Neural cell (in vitro differentiated cells): Measurements from ENCODE around the gene VWC2. TPM values are rescaled to one million over a fixed set of nuclear protein-coding genes. Genes with fewer than 3 reads are reported as not detected.

ENCODE experiments used
- H2AFZ ChIP-seq: fragments of 200-600, 300-800 bp; sonication (generic), shearing (Covaris generic); 2 replicates; pipeline ENCODE4 v1.6.0; 2014; ENCODE audit warnings: low read depth, mild to moderate bottlenecking, antibody characterized with exemption, low read length, moderate library complexity
- H3F3A ChIP-seq: fragments of 200-600 bp; shearing (Covaris generic); 2 replicates; pipeline ENCODE4 v1.6.1; 2016; ENCODE audit warnings: mild to moderate bottlenecking, moderate library complexity, mixed read lengths, antibody characterized with exemption, low read length; ENCODE audit not compliant: insufficient read depth, poor library complexity, severe bottlenecking
- H3K27ac ChIP-seq: fragments of 200-600, 300-800 bp; sonication (generic), shearing (Covaris generic); 2 replicates; pipeline ENCODE4 v1.5.1; 2014; ENCODE audit warnings: mild to moderate bottlenecking, low read length, moderate library complexity
- H3K27me3 ChIP-seq: fragments of 300-800, 200-600 bp; sonication (generic), shearing (Covaris generic); 2 replicates; pipeline ENCODE4 v1.6.0; 2014; ENCODE audit warnings: mild to moderate bottlenecking, low read depth, low read length, moderate library complexity; ENCODE audit not compliant: insufficient read depth
- H3K36me3 ChIP-seq: fragments of 300-800, 200-600 bp; sonication (generic), shearing (Covaris generic); 2 replicates; pipeline ENCODE4 v1.5.1; 2014; ENCODE audit warnings: mild to moderate bottlenecking, antibody characterized with exemption, low read length, moderate library complexity; ENCODE audit not compliant: insufficient read depth
- H3K4me2 ChIP-seq: fragments of 300-800, 200-600 bp; sonication (generic), shearing (Covaris generic); 2 replicates; pipeline ENCODE4 v1.6.0; 2014; ENCODE audit warnings: mild to moderate bottlenecking, low read length
- H3K4me3 ChIP-seq: fragments of 300-800, 200-600 bp; sonication (generic), shearing (Covaris generic); 2 replicates; pipeline ENCODE4 v1.5.1; 2014; ENCODE audit warnings: mild to moderate bottlenecking, low read length, moderate library complexity
- H3K79me2 ChIP-seq: fragments of 200-600 bp; shearing (Covaris generic); replicated peaks from 2 replicates; pipeline ENCODE4 v1.6.0; 2014; ENCODE audit warnings: mild to moderate bottlenecking, low read length, moderate library complexity; ENCODE audit not compliant: insufficient read depth
- H3K9ac ChIP-seq: fragments of 300-800, 200-600 bp; sonication (generic), shearing (Covaris generic); 2 replicates; pipeline ENCODE4 v1.6.1; 2016; ENCODE audit warnings: mild to moderate bottlenecking, low read length, mixed read lengths
- H3K9me2 ChIP-seq: fragments of 200-600 bp; shearing (Covaris generic); 2 replicates; pipeline ENCODE4 v1.6.1; 2016; ENCODE audit warnings: mild to moderate bottlenecking, low read length, mixed read lengths; ENCODE audit not compliant: insufficient read depth
- H3K9me3 ChIP-seq: fragments of 200-600, 300-800 bp; sonication (generic), shearing (Covaris generic); 2 replicates; pipeline ENCODE4 v1.6.1; 2016; ENCODE audit warnings: mild to moderate bottlenecking, mixed run types, low read length, moderate library complexity, mixed read lengths
- H4K20me1 ChIP-seq: fragments of 200-600 bp; shearing (Covaris generic); 2 replicates; pipeline ENCODE4 v1.6.1; 2016; ENCODE audit warnings: mild to moderate bottlenecking, mixed run types; ENCODE audit not compliant: insufficient read depth
- EP300 ChIP-seq: fragments of 450-650 bp; conservative IDR thresholded peaks from 2 replicates; pipeline ENCODE4 v1.6.1; 2014; ENCODE audit warnings: antibody characterized with exemption, mild to moderate bottlenecking, moderate library complexity; ENCODE audit not compliant: poor library complexity, severe bottlenecking
- EZH2 ChIP-seq: fragments of 200-600, 300-800 bp; shearing (Covaris generic), sonication (generic); IDR thresholded peaks from 2 replicates; pipeline ENCODE4 v1.6.1; 2014; ENCODE audit warnings: antibody characterized with exemption, low read length, borderline replicate concordance, mild to moderate bottlenecking; ENCODE audit not compliant: insufficient read depth, poor library complexity, severe bottlenecking
- MXI1 ChIP-seq: fragments of 450-650 bp; conservative IDR thresholded peaks from 2 replicates; pipeline ENCODE4 v1.6.1; 2014; ENCODE audit warnings: antibody characterized with exemption, mild to moderate bottlenecking; ENCODE audit not compliant: poor library complexity, severe bottlenecking
- POLR2AphosphoS5 ChIP-seq: IDR thresholded peaks from 2 replicates; pipeline ENCODE4 v1.6.1; 2012
- RAD21 ChIP-seq: fragments of 450-650 bp; conservative IDR thresholded peaks from 2 replicates; pipeline ENCODE4 v1.6.1; 2014; ENCODE audit warnings: antibody characterized with exemption, mild to moderate bottlenecking, moderate library complexity
- SMC3 ChIP-seq: fragments of 450-650 bp; conservative IDR thresholded peaks from 2 replicates; pipeline ENCODE4 v1.6.1; 2014; ENCODE audit warnings: antibody characterized with exemption, mild to moderate bottlenecking, moderate library complexity; ENCODE audit not compliant: poor library complexity
- TAF1 ChIP-seq: IDR thresholded peaks from 2 replicates; pipeline ENCODE4 v1.6.1; 2012; ENCODE audit warnings: low read depth
- polyA plus RNA-seq: library from polyadenylated mRNA; depleted of rRNA; stranded (reverse); fragments of >200 nt; gene quantifications from 2 replicates; pipeline ENCODE4 v1.2.3, GENCODE V29; 2014
- TF ChIP-seq, protein P1 (sequence below): fragments of 450-650 bp; IDR thresholded peaks from 2 replicates; pipeline ENCODE4 v1.5.1; 2014; ENCODE audit warnings: antibody characterized with exemption, mild to moderate bottlenecking, moderate library complexity; ENCODE audit not compliant: poor library complexity, severe bottlenecking
- TF ChIP-seq, protein P2 (sequence below): IDR thresholded peaks from 2 replicates; pipeline ENCODE4 v1.6.1; 2012; ENCODE audit warnings: borderline replicate concordance

The VWC2 gene
- polyA plus RNA-seq, 1 donor from 2014 or later: 4.6 TPM

DNA sequence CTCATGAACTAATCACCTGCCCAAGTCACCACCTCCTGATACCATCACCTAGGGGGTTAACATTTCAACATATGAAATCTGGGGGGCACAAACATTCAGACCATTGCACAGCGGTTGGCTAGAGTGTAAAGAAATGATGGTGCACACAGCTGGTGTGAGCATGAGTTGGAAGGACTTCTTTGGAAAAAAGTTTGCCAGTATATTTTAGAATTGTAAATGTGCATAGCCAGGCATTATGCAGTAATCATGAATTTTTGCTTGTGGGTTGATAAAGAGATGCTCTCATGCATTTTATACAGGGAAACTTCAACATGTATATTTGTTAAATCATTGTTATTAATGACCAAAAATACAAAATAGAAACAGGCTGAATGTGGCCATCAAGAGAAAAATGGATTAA, 100.0 kb downstream of the VWC2 start (continued):
- TF ChIP-seq, protein P1, sequence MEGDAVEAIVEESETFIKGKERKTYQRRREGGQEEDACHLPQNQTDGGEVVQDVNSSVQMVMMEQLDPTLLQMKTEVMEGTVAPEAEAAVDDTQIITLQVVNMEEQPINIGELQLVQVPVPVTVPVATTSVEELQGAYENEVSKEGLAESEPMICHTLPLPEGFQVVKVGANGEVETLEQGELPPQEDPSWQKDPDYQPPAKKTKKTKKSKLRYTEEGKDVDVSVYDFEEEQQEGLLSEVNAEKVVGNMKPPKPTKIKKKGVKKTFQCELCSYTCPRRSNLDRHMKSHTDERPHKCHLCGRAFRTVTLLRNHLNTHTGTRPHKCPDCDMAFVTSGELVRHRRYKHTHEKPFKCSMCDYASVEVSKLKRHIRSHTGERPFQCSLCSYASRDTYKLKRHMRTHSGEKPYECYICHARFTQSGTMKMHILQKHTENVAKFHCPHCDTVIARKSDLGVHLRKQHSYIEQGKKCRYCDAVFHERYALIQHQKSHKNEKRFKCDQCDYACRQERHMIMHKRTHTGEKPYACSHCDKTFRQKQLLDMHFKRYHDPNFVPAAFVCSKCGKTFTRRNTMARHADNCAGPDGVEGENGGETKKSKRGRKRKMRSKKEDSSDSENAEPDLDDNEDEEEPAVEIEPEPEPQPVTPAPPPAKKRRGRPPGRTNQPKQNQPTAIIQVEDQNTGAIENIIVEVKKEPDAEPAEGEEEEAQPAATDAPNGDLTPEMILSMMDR: no peak
- TF ChIP-seq POLR2AphosphoS5: no peak

DNA sequence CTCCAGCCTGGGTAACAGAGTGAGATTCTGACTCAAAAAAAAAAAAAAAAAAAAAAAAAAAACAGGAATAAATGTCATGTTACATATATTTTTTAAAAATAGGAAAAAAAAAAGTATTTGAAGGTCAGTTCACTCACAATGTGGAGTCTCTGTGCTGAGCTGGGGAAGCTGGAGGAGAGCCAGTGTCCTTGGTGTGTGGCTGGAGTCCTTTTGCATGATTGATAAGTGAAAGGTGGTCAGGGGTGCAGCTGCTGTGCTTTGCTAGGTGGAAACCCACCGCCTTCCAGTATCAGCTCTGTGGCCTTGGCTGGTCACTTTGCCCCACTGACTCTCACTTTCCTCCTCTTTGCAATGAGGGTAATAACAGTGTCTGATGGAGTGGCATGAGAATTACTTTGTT, 101.9 kb downstream of the VWC2 start:
- Histone ChIP-seq H3F3A (no peaks in the 10 kb centered on the region), H3K79me2 (no peaks in the 10 kb centered on the region), H3K4me3 (no peak overlapping the region), H3K9me3 (no peaks in the 10 kb centered on the region), H4K20me1 (no peaks in the 10 kb centered on the region), H3K9me2 (no peaks in the 10 kb centered on the region), H2AFZ (no peak overlapping the region), H3K36me3 (no peaks in the 10 kb centered on the region), H3K27ac (no peak overlapping the region), H3K27me3 (no peaks in the 10 kb centered on the region), H3K4me2 (no peak overlapping the region), H3K9ac (no peak overlapping the region)
- TF ChIP-seq RAD21 (no peak), MXI1 (no peak), EP300 (no peak), POLR2AphosphoS5 (no peak), EZH2 (no peak), SMC3 (no peak), TAF1 (no peak)
- TF ChIP-seq, protein P2, sequence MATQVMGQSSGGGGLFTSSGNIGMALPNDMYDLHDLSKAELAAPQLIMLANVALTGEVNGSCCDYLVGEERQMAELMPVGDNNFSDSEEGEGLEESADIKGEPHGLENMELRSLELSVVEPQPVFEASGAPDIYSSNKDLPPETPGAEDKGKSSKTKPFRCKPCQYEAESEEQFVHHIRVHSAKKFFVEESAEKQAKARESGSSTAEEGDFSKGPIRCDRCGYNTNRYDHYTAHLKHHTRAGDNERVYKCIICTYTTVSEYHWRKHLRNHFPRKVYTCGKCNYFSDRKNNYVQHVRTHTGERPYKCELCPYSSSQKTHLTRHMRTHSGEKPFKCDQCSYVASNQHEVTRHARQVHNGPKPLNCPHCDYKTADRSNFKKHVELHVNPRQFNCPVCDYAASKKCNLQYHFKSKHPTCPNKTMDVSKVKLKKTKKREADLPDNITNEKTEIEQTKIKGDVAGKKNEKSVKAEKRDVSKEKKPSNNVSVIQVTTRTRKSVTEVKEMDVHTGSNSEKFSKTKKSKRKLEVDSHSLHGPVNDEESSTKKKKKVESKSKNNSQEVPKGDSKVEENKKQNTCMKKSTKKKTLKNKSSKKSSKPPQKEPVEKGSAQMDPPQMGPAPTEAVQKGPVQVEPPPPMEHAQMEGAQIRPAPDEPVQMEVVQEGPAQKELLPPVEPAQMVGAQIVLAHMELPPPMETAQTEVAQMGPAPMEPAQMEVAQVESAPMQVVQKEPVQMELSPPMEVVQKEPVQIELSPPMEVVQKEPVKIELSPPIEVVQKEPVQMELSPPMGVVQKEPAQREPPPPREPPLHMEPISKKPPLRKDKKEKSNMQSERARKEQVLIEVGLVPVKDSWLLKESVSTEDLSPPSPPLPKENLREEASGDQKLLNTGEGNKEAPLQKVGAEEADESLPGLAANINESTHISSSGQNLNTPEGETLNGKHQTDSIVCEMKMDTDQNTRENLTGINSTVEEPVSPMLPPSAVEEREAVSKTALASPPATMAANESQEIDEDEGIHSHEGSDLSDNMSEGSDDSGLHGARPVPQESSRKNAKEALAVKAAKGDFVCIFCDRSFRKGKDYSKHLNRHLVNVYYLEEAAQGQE: no peak
- TF ChIP-seq, protein P1: no peak

DNA sequence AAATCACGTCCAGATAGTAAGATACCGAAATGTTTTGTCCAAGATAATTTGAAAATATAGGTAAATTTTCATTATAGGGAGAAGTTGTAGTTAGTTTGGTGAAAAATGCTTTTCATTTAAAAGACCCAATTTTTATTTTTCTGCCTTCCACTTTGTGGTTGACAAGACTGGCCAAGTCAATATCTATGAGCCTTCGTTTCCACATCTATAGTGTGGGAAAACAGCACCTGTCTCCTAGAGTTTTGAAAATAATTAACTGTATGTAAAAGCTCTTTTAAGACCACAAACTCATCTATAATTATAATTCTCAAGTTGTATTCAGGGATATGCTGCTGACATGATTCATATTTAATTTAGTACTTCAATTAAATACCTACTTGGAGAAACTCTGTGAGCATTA, 102.8 kb downstream of the VWC2 start:
- no peaks in the 10 kb centered on the region for H3K36me3 ChIP-seq
- H3K4me3 ChIP-seq: no peak overlapping the region
- H4K20me1 ChIP-seq: no peaks in the 10 kb centered on the region
- H3K9me2 ChIP-seq: no peaks in the 10 kb centered on the region
- no peaks in the 10 kb centered on the region for H3F3A ChIP-seq
- TF ChIP-seq TAF1 (no peak), RAD21 (no peak), EZH2 (no peak), EP300 (no peak), SMC3 (no peak), POLR2AphosphoS5 (no peak), MXI1 (no peak)
- TF ChIP-seq, protein P1: no peak
- TF ChIP-seq, protein P2: no peak
- no peaks in the 10 kb centered on the region for H3K79me2 ChIP-seq
- H3K4me2 ChIP-seq: no peak overlapping the region
- no peak overlapping the region for H3K9ac ChIP-seq
- no peak overlapping the region for H2AFZ ChIP-seq
- no peak overlapping the region for H3K27ac ChIP-seq
- no peaks in the 10 kb centered on the region for H3K9me3 ChIP-seq
- H3K27me3 ChIP-seq: no peaks in the 10 kb centered on the region
